IMR-90 (cell line): ENCODE data around the gene PTGDR. TPM values are rescaled to one million over a fixed set of nuclear protein-coding genes. Genes with fewer than 3 reads are reported as not detected.

Source experiments
- ATAC-seq: fragments of 200-7000 bp; cut with Tn5 transposase; 2 replicates; pipeline ENCODE4 v1.9.1; 2020; ENCODE audit warnings: low read depth, mild to moderate bottlenecking, moderate library complexity
- BruUV-seq: library from RNA; stranded (reverse); fragments of 400-500 nt; replicated peaks from 2 replicates; lab custom pipeline; 2021; lab: Mats Ljungman, UMichigan
- CTCF ChIA-PET: fragments of 300-600 bp; formaldehyde crosslinking; extraction: SDS; loops from one replicate; lab custom pipeline; 2021; ENCODE audit warnings: antibody characterized with exemption; lab: Yijun Ruan, JAX
- POLR2A ChIA-PET: fragments of 300-600 bp; sonication (Branson Sonifier 250); formaldehyde crosslinking; loops from one replicate; lab custom pipeline; 2022; ENCODE audit warnings: antibody characterized with exemption; ENCODE audit not compliant: unreplicated experiment; lab: Charles Lee
- DNase-seq: peaks from one replicate; pipeline ENCODE4 v3.0.0; 2013
- H2AFZ ChIP-seq: replicated peaks from 2 replicates; pipeline ENCODE3; 2013; ENCODE audit warnings: low read length, mild to moderate bottlenecking; ENCODE audit not compliant: poor library complexity
- H2AK5ac ChIP-seq: 2 replicates; pipeline ENCODE4 v1.6.1; 2013; ENCODE audit warnings: low read depth, low read length, inconsistent platforms
- H2AK9ac ChIP-seq: replicated peaks from 2 replicates; pipeline ENCODE3; 2013; ENCODE audit warnings: mild to moderate bottlenecking, low read depth, low read length, moderate library complexity; ENCODE audit not compliant: poor library complexity
- H2BK120ac ChIP-seq: 2 replicates; pipeline ENCODE4 v1.6.1; 2013; ENCODE audit warnings: low read depth, low read length, inconsistent platforms
- H2BK15ac ChIP-seq: 3 replicates; pipeline ENCODE4 v1.6.1; 2013; ENCODE audit warnings: low read depth, low read length, inconsistent platforms
- H2BK20ac ChIP-seq: 2 replicates; pipeline ENCODE4 v1.6.1; 2013; ENCODE audit warnings: low read depth, mild to moderate bottlenecking, inconsistent platforms, low read length, moderate library complexity
- H2BK5ac ChIP-seq: 2 replicates; pipeline ENCODE4 v1.6.1; 2013; ENCODE audit warnings: mild to moderate bottlenecking, low read depth, low read length, inconsistent platforms; ENCODE audit not compliant: poor library complexity, severe bottlenecking
- H3K14ac ChIP-seq: replicated peaks from 2 replicates; pipeline ENCODE4 v1.6.1; 2013; ENCODE audit warnings: low read depth, low read length, inconsistent platforms
- H3K18ac ChIP-seq: 2 replicates; pipeline ENCODE4 v1.6.1; 2013; ENCODE audit warnings: low read depth, low read length, control low read depth
- H3K23ac ChIP-seq: 2 replicates; pipeline ENCODE4 v1.6.1; 2013; ENCODE audit warnings: low read depth, low read length, inconsistent platforms
- H3K27ac ChIP-seq: 2 replicates; pipeline ENCODE4 v1.5.1; 2013; ENCODE audit warnings: mild to moderate bottlenecking, control low read depth, low read length; ENCODE audit not compliant: insufficient read depth
- H3K27me3 ChIP-seq: 2 replicates; pipeline ENCODE4 v1.6.1; 2013; ENCODE audit warnings: low read length; ENCODE audit not compliant: control insufficient read depth, insufficient read depth
- H3K36me3 ChIP-seq: 2 replicates; pipeline ENCODE4 v1.6.1; 2013; ENCODE audit warnings: low read length, mixed read lengths; ENCODE audit not compliant: control insufficient read depth, insufficient read depth
- H3K4ac ChIP-seq: 2 replicates; pipeline ENCODE4 v1.6.1; 2013; ENCODE audit warnings: low read depth, low read length, inconsistent platforms
- H3K4me1 ChIP-seq: 2 replicates; pipeline ENCODE4 v1.6.1; 2013; ENCODE audit warnings: low read length, mixed read lengths; ENCODE audit not compliant: control insufficient read depth, insufficient read depth
- H3K4me2 ChIP-seq: 2 replicates; pipeline ENCODE4 v1.6.1; 2013; ENCODE audit warnings: low read depth, mild to moderate bottlenecking, control low read depth, low read length, moderate library complexity
- H3K4me3 ChIP-seq: 2 replicates; pipeline ENCODE4 v1.5.1; 2013; ENCODE audit warnings: low read depth, mild to moderate bottlenecking, control low read depth, low read length, moderate library complexity; ENCODE audit not compliant: insufficient read depth
- H3K56ac ChIP-seq: 2 replicates; pipeline ENCODE4 v1.6.1; 2013; ENCODE audit warnings: low read length, inconsistent platforms; ENCODE audit not compliant: insufficient read depth; ENCODE audit errors: extremely low read depth
- H3K79me1 ChIP-seq, 2 experiments: 2 replicates each; pipeline ENCODE4 v1.6.1; 2013; ENCODE audit warnings: low read length in 2 of 2, inconsistent platforms in 1 of 2, low read depth in 1 of 2
- H3K9ac ChIP-seq: 2 replicates; pipeline ENCODE4 v1.6.1; 2013; ENCODE audit warnings: low read depth, low read length, control low read depth
- H3K9me1 ChIP-seq: 2 replicates; pipeline ENCODE4 v1.6.1; 2013; ENCODE audit warnings: low read length, inconsistent platforms; ENCODE audit not compliant: insufficient read depth
- H3K9me3 ChIP-seq: 2 replicates; pipeline ENCODE4 v1.6.1; 2013; ENCODE audit warnings: low read length; ENCODE audit not compliant: control insufficient read depth, insufficient read depth
- H4K20me1 ChIP-seq: 2 replicates; pipeline ENCODE4 v1.6.1; 2013; ENCODE audit warnings: low read length, inconsistent platforms; ENCODE audit not compliant: insufficient read depth
- H4K5ac ChIP-seq: 2 replicates; pipeline ENCODE4 v1.6.1; 2013; ENCODE audit warnings: mild to moderate bottlenecking, low read depth, low read length, control low read depth
- H4K8ac ChIP-seq, 2 experiments: 2 replicates each; pipeline ENCODE4 v1.6.1; 2013; ENCODE audit warnings: low read depth in 2 of 2, low read length in 2 of 2, control low read depth in 1 of 2, inconsistent platforms in 1 of 2
- H4K91ac ChIP-seq: 2 replicates; pipeline ENCODE4 v1.6.1; 2013; ENCODE audit warnings: low read depth, low read length, inconsistent platforms; ENCODE audit not compliant: insufficient read depth
- RCOR1 ChIP-seq: IDR thresholded peaks from 2 replicates; pipeline ENCODE4 v1.6.1; 2012; ENCODE audit warnings: mild to moderate bottlenecking, low read length, improper control_type of control experiment; ENCODE audit not compliant: insufficient replicate concordance
- WGBS, 2 experiments: methylation state at CpG; one replicate each; pipeline versions ENCODE4 v1.1.5 to v1.1.7; 2013; ENCODE audit warnings: missing lambda C conversion rate in 2 of 2; ENCODE audit not compliant: insufficient read length in 1 of 2; ENCODE audit errors: extremely low coverage in 2 of 2; 5-methylcytosine and 5-hydroxymethylcytosine counted together
- dilution Hi-C: fragments of 300-500 bp; cut with HindIII; formaldehyde crosslinking; loops from one replicate; pipeline ENCODE4 v1.14.3; 2018; ENCODE audit warnings: low sequenced_read_pairs; ENCODE audit not compliant: unreplicated experiment
- in situ Hi-C: fragments of 300-500 bp; cut with MboI; formaldehyde crosslinking; loops from 3 replicates; pipeline ENCODE4 v1.14.3; 2019; ENCODE audit warnings: low sequenced_read_pairs, inconsistent platforms, mixed read lengths
- intact Hi-C: fragments of 100-400 bp; cut with micrococcal nuclease; formaldehyde crosslinking; loops from 2 replicates; pipeline ENCODE4 v1.10.0; 2022
- polyA plus RNA-seq, 3 experiments: library from polyadenylated mRNA; depleted of rRNA; stranded (reverse); fragments of >200 nt; gene quantifications; 2 replicates each; pipeline ENCODE4 v1.2.3, GENCODE V29; 2012; ENCODE audit warnings: low replicate concordance in 1 of 3
- total RNA-seq: library from RNA; depleted of rRNA; stranded (reverse); fragments of >200 nt; gene quantifications from 2 replicates; pipeline ENCODE4 v1.2.3, GENCODE V29; 2012

PTGDR gene
- total and polyA plus RNA-seq, 2 of the 4 experiments (the other 2 are of a cell fraction): not detected

GRCh38 chr14:52318062-52318461 is 50.6 kb downstream of the PTGDR start:
- peaks cover 5% of the 10 kb centered on the region for H3K4me1 ChIP-seq
- dilution Hi-C loops (no loop called here), in situ Hi-C loops (loop anchor here (25.0 kb wide), 1 partner anchor 369 kb away; the partner anchor contains the start of gene ERO1A), intact Hi-C loops (loop anchor here (5.0 kb wide), 3 partner anchors 84 to 234 kb away; partner anchors contain the start of genes GPR137C and TXNDC16)
- H2BK120ac ChIP-seq: peak overlapping the region; percentile 68
- peaks cover 12 to 78% of the 10 kb centered on the region in 2 experiments for H3K79me1 ChIP-seq
- H3K4me2 ChIP-seq: peak overlapping the region; percentile 98
- WGBS, 2 experiments: no CpG with 5 or more reads among the region's 2 CpGs
- peak overlapping the region; percentile 90 for H3K4me3 ChIP-seq
- H3K27ac ChIP-seq: peak overlapping the region; percentile 79; the same call in 1 of the 2 replicates
- 0 out of 2 replicates have a peak overlapping the region, but pooled peaks have one; percentile 32 for H3K56ac ChIP-seq
- H4K20me1 ChIP-seq: peaks cover 8% of the 10 kb centered on the region
- H2AK9ac ChIP-seq: no peak overlapping the region
- H3K14ac ChIP-seq: peak overlapping the region; percentile 47
- H3K27me3 ChIP-seq: no peaks in the 10 kb centered on the region
- H2BK20ac ChIP-seq: peak overlapping the region; percentile 60
- H3K18ac ChIP-seq: peak overlapping the region; percentile 71; the same call in 1 of the 2 replicates
- CTCF ChIA-PET: interaction anchor here (0.6 to 1.6 kb wide), 3 partner anchors 9 to 82 kb away, joined by 3 read pairs; no protein-coding TSS in a partner anchor
- H3K9me3 ChIP-seq: peaks cover 3% of the 10 kb centered on the region; the same call in 1 of the 2 replicates
- no TSS peak for BruUV-seq
- H2AK5ac ChIP-seq: 0 out of 2 replicates have a peak overlapping the region, but pooled peaks have one; percentile 33
- peak overlapping the region; percentile 87 for H2BK5ac ChIP-seq
- peak overlapping the region; percentile 100 for H3K9ac ChIP-seq
- H2BK15ac ChIP-seq: peak overlapping the region; percentile 51; the same call in 1 of the 3 replicates
- no peak overlapping the region for H2AFZ ChIP-seq
- peak overlapping the region; percentile 79 for H3K23ac ChIP-seq
- peaks cover 14% of the 10 kb centered on the region for H3K36me3 ChIP-seq
- TF ChIP-seq RCOR1: no peak
- POLR2A ChIA-PET: no interaction called here
- H3K4ac ChIP-seq: peak overlapping the region; percentile 73; the same call in 1 of the 2 replicates
- peak overlapping the region; percentile 20; the same call in 1 of the 2 replicates for H4K5ac ChIP-seq
- H3K9me1 ChIP-seq: peaks cover 10% of the 10 kb centered on the region
- DNase-seq: no peak
- peak overlapping the region; percentile 60; the same call in 1 of the 2 replicates for H4K91ac ChIP-seq
- ATAC-seq: no peak
- H4K8ac ChIP-seq: peak overlapping the region in 1 of 2 experiments; percentile 41; a peak in 2 of 4 replicates
